ENCODE results near the gene EIF3K. TPM values are rescaled to one million over a fixed set of nuclear protein-coding genes. Genes with fewer than 3 reads are reported as not detected.

The EIF3K gene
- total RNA-seq, 1 experiment from 2014 or later: 2,011 TPM

DNA sequence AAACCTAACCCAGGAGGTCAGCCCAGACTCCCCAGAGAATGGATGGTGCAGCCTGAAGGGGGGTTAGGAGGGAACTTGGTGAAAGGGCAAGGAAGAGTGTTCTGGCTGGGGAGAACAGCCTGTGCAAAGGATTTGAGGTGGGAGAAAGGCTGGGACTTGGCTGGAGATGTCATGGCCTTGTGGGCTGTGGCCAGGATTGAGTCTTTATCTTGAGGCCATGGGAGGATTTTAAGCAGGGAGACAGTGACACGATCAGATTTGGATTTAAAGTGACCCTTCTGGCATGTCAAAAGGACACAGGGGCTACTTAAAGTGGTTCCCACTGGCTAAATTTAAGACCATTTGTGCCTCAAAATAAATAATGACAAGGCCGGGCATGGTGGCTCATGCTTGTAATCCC, 30.9 kb upstream of the EIF3K start:
- Histone ChIP-seq H3K9me3 (ENCODE audit: control insufficient read depth, insufficient read depth, low read depth, low read length) (no peaks in the 10 kb centered on the region), H3K4me3 (ENCODE audit: low read depth in 2 of 2, low read length in 2 of 2) (no peak overlapping the region), H3K27me3 (ENCODE audit: control insufficient read depth, insufficient read depth, low read length) (no peaks in the 10 kb centered on the region), H3K27ac (ENCODE audit: low read length) (no peak overlapping the region), H3K36me3 (ENCODE audit: control insufficient read depth, insufficient read depth, low read length) (no peaks in the 10 kb centered on the region), H3K4me1 (ENCODE audit: control insufficient read depth, insufficient read depth, low read length) (no peaks in the 10 kb centered on the region)
- intact Hi-C loops (cut with micrococcal nuclease; ENCODE audit: unreplicated experiment) (no loop called here), in situ Hi-C loops (cut with HindIII; ENCODE audit: low pct_unique_long_range_greater_than_20kb, low sequenced_read_pairs) (loop anchor here (10.0 kb wide), 1 partner anchor 63 kb away; no protein-coding TSS in a partner anchor)
- ChIA-PET CTCF (no interaction called here), POLR2A (no interaction called here)
- no peak for DNase-seq (ENCODE audit: low read depth, low spot score)
- no peak for ATAC-seq
- TF ChIP-seq, protein P1, sequence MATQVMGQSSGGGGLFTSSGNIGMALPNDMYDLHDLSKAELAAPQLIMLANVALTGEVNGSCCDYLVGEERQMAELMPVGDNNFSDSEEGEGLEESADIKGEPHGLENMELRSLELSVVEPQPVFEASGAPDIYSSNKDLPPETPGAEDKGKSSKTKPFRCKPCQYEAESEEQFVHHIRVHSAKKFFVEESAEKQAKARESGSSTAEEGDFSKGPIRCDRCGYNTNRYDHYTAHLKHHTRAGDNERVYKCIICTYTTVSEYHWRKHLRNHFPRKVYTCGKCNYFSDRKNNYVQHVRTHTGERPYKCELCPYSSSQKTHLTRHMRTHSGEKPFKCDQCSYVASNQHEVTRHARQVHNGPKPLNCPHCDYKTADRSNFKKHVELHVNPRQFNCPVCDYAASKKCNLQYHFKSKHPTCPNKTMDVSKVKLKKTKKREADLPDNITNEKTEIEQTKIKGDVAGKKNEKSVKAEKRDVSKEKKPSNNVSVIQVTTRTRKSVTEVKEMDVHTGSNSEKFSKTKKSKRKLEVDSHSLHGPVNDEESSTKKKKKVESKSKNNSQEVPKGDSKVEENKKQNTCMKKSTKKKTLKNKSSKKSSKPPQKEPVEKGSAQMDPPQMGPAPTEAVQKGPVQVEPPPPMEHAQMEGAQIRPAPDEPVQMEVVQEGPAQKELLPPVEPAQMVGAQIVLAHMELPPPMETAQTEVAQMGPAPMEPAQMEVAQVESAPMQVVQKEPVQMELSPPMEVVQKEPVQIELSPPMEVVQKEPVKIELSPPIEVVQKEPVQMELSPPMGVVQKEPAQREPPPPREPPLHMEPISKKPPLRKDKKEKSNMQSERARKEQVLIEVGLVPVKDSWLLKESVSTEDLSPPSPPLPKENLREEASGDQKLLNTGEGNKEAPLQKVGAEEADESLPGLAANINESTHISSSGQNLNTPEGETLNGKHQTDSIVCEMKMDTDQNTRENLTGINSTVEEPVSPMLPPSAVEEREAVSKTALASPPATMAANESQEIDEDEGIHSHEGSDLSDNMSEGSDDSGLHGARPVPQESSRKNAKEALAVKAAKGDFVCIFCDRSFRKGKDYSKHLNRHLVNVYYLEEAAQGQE (IDR thresholded peaks at IDR 0.05; ENCODE audit: insufficient read depth in 1 of 2, low read depth in 2 of 2, low read length in 1 of 2): no peak
- TF ChIP-seq TCF7L2 (IDR thresholded peaks at IDR 0.05; ENCODE audit: low read depth, low read length): no peak
- no TSS peak for BruUV-seq (replicated peaks)

DNA sequence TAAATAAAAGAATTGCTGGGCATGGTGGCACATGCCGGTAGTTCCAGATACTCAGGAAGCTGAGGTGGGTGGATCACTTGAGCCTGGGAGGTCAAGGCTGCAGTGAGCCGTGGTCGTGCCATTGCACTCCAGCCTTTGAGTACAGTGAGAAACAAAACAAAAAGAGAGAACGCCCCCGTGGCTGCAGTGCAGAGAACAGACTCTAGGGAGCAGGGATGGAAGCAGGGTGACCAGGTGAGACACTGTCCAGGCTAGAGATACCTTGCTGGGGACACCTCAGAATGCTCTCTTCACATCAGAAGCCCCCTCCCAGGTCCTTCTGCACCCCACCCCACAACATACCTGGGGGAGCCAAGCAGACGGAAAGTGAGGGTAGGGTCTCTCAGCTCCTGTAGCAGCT, 26.0 kb upstream of the EIF3K start:
- in situ Hi-C loops (cut with HindIII; ENCODE audit: low pct_unique_long_range_greater_than_20kb, low sequenced_read_pairs) (no loop called here), intact Hi-C loops (cut with micrococcal nuclease; ENCODE audit: unreplicated experiment) (no loop called here)

More for the DNA sequence above, 26.0 kb upstream of the EIF3K start:
- ATAC-seq (no peak), DNase-seq (ENCODE audit: low read depth, low spot score) (no peak)
- no peak overlapping the region for H3K27ac ChIP-seq (ENCODE audit: low read length)
- no peak overlapping the region for H3K4me3 ChIP-seq (ENCODE audit: low read depth in 2 of 2, low read length in 2 of 2)
- CTCF ChIA-PET: interaction anchor here (0.6 to 0.8 kb wide), 2 partner anchors 42 to 1622 kb away, joined by 3 to 4 read pairs; no protein-coding TSS in a partner anchor
- no peaks in the 10 kb centered on the region for H3K4me1 ChIP-seq (ENCODE audit: control insufficient read depth, insufficient read depth, low read length)
- TF ChIP-seq POLR2AphosphoS5 (IDR thresholded peaks at IDR 0.05; ENCODE audit: low read depth, low read length) (no peak), SIN3A (IDR thresholded peaks at IDR 0.05; ENCODE audit: borderline replicate concordance, insufficient read depth, low read depth, low read length) (no peak), TCF7L2 (IDR thresholded peaks at IDR 0.05; ENCODE audit: low read depth, low read length) (no peak)
- TF ChIP-seq, protein P2, sequence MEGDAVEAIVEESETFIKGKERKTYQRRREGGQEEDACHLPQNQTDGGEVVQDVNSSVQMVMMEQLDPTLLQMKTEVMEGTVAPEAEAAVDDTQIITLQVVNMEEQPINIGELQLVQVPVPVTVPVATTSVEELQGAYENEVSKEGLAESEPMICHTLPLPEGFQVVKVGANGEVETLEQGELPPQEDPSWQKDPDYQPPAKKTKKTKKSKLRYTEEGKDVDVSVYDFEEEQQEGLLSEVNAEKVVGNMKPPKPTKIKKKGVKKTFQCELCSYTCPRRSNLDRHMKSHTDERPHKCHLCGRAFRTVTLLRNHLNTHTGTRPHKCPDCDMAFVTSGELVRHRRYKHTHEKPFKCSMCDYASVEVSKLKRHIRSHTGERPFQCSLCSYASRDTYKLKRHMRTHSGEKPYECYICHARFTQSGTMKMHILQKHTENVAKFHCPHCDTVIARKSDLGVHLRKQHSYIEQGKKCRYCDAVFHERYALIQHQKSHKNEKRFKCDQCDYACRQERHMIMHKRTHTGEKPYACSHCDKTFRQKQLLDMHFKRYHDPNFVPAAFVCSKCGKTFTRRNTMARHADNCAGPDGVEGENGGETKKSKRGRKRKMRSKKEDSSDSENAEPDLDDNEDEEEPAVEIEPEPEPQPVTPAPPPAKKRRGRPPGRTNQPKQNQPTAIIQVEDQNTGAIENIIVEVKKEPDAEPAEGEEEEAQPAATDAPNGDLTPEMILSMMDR (IDR thresholded peaks at IDR 0.05): no peak
- TF ChIP-seq, protein P1 (IDR thresholded peaks at IDR 0.05; ENCODE audit: insufficient read depth in 1 of 2, low read depth in 2 of 2, low read length in 1 of 2): no peak
- H3K9me3 ChIP-seq (ENCODE audit: control insufficient read depth, insufficient read depth, low read depth, low read length): no peaks in the 10 kb centered on the region
- BruUV-seq (replicated peaks): no TSS peak
- H3K27me3 ChIP-seq (ENCODE audit: control insufficient read depth, insufficient read depth, low read length): no peaks in the 10 kb centered on the region
- POLR2A ChIA-PET: interaction anchor here (0.6 to 1.4 kb wide), 2 partner anchors 24 to 1734 kb away, joined by 4 to 13 read pairs; no protein-coding TSS in a partner anchor
- H3K36me3 ChIP-seq (ENCODE audit: control insufficient read depth, insufficient read depth, low read length): no peaks in the 10 kb centered on the region
